HG03432 (cell line): Measurements from ENCODE around the gene TPST2.
"Not testable (repeated sequence)": the region's sequence is repeated elsewhere in the genome, so short reads cannot be mapped to it uniquely, and the experiment has no call there.

Experiments used
- ATAC-seq: cut with Tn5 transposase; IDR thresholded peaks from one replicate; pipeline ENCODE4 v1.9.1; 2021; ENCODE audit warnings: mild to moderate bottlenecking, moderate library complexity; ENCODE audit not compliant: unreplicated experiment

The TPST2 gene

GRCh38 chr22:26589845-26590736 lies at the start of gene TPST2:
Gene TPST2, minus strand, starts transcription at chr22:26590132. Its CDS starts 48,502 bp downstream, at chr22:26541630.
- peak; percentile 73 for ATAC-seq

DNA sequence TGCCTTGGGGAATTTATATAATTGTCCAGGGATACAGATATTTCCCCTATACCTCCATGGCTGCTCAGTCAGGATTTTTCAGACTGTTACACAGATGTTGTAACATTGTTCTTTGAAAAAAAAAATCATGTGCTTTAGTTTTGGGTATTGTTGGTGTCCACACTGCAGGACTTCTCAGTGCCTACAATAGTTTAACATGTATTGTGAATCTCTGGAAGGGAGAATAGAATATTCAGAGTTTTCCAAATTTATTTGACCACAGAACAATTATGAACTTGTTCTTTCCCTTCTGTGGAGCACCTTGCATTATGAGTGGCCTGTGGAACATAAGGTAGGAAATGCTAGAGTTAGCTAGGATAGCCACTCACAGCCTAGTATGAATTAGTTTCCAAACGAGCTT lies 46.4 kb upstream of the TPST2 start:
- no peak for ATAC-seq

DNA sequence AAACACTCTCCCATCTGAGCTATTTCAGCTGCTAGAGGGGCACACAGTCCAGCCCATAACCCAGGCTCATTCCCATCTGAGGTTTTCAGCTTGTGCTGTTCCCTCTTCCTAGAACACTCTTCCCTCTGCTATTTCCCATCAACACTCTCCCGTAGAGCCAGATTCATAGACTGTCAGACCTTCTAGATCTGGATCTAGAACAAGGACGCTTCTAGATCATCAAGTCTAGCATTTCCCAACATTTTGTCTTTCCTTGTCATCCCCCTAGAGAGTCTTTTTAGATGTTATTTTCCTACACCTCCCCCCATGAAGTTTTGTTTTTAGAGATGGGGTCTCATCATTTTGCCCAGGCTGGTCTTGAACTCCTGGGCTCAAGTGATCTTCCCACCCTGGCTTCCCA lies 45.2 kb upstream of the TPST2 start:
- ATAC-seq: no peak

- ATAC-seq: no peak
Measured at GRCh38 chr22:26634189-26634588, 44.3 kb upstream of the TPST2 start.

- no peak for ATAC-seq
Measured at GRCh38 chr22:26632422-26633155, 42.7 kb upstream of the TPST2 start.

DNA sequence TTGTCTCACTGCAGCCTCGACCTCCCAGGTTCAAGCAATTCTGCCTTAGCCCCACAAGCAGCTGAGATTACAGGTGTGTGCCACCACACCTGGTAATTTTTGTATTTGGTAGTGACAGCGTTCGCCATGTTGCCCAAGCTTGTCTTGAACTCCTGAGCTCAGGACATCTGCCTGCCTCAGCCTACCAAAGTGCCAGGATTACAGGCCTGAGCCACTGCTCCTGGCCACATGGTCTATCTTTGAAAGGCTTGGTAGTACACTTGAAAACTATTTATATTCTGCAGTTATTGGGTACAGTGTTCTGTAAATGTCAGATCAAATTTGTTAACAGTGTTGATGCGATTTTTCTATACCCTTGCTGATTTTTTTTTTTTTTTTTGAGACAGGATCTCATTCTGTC lies 41.4 kb upstream of the TPST2 start:
- no peak for ATAC-seq

GRCh38 chr22:26629988-26630761 lies 40.2 kb upstream of the TPST2 start:
- no peak for ATAC-seq

- ATAC-seq: no peak
Measured at GRCh38 chr22:26624803-26625202, 34.9 kb upstream of the TPST2 start.

DNA sequence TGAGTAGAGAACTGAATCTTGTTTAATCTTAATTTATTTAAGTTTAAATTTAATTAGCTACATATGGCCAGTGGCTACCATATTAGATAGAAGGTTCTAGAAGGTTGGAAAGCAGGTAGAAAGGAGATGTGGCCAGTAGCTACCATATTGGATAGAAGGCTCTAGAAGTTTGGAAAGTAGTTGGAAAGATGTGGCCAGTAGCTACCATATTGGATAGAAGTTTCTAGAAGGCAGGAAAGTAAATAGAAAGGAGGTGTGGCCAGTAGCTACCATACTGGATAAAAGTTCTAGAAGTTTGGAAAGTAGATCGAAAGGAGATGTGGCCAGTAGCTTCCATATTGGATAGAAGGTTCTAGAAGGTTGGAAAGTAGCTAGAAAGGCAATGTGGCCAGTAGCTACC lies 34.1 kb upstream of the TPST2 start:
- no peak for ATAC-seq

DNA sequence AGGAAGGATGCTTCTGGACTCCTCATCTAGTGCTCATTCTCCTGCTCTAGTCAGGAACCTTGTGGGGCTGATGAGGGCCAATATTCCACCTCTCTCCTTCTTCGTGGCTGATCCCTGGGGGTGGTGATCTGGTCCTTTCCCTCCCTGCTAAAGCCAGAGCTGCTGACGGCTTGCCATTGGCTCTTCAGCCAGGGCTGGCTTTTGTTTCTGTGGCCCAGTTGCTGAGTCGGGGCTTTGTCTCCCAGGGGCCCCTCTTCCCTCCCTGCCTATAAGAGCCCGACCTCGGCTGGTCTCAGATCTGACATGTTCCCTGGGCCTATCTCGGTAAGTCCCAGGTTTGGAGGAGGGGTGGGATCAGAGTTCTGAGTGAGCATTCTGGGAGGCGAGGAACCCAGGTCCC lies 31.7 kb upstream of the TPST2 start, which contains the start of gene CRYBA4:
TSS of gene CRYBA4 (plus strand) at position 301 of the 400 bp plus-strand sequence. CDS start 634 bp downstream, outside the sequence.
- ATAC-seq: no peak

DNA sequence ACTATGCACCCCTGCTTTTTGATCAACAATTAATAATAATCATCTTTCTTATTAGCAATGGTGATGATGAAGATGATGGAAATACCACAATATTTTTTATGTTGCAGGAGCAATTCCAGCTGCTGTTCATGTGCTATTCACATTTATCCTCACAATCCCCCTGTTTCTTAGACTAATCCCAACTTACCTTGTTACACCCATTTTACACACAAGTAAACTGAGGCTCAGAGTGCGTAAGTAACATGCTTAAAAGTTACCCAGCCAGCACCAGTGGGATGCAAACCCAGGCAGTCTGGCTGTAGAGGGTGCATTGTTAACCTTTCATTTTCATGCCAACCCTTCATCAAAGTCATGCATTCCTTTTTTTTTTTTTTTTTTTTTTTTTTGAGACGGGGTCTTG lies 30.3 kb upstream of the TPST2 start:
- ATAC-seq: no peak

DNA sequence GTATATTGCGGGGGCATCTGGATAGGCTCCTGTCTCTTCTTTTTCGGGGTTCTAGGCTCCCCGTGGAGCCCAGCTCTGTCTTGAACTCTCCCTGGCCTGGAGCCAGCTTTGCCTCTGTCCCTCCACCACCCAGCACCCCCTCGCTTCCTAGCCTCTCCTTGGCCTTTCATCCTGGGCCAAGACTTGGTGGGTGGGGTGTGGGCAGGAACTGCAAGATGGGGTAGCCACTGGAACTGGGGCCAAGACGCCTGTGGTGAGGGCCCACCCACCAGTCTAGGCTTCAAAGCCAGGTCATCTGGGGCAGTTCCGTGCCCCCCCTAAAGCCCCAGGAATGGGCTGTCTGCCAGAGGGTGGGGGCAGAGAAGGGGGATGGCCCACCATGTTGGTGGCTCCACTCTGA lies 29.6 kb upstream of the TPST2 start:
- no peak for ATAC-seq

DNA sequence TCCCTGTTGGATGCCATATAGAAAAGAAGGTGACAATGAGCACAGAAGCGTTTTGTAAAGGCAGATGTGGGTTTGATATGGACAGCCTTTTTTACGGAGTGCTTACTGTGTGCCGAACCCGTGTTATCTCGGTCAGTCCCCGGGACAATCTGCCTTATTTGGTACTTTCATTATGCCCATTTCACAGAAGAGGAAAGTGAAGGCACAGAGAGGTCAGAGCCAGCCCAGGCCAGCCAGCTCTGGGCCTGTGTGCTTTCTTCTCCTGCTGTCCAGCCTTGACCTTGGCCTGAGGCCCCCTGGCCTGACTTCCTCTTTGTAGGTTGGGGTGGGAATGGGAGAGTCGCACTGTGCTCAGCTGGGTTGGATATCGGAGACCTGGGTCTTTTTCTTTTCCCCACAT lies 28.5 kb upstream of the TPST2 start:
- no peak for ATAC-seq

DNA sequence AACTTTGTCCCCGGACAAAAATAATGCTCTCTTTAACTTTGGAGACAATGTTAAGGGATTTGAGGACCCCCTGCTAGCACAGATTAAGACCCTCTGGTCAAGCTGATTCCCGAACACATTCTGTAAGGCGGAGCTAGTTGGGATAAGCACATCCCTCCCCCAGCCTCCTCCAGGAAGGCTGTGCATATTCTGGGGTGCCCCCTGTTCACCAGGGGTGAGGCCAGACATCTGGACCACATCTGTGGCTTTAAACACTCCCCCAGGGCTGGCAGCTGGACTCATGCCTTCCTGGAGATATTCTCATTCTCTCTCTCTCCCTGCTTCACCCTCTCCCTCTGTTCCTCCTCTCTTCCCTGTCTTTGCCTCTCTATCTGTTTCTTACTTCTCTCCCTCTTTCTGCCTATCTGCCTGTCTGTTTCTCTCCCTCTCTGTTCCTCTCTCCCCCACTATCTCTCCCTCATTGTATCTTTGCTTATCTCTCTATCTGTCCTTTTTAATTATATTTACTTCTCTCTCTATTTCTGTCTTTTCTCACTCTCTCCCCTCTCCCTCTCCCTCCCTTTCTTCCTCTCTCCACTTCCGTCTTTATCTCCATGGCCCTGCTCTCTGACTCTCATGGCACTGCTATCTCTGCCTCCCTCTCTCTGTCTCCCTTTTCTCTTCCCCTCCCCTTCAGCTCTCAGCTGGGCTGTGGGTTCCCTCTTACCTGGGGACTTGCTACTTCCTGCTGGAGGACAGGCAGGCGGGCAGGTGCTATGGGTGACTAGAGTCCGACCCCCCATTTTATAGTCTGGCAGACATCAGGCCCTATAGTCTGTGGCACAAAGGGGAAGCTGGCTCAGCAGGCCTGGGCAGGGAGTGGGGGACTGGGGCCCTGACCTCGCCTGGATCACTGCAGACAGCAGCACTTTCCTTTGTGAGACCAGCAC lies 27.6 kb upstream of the TPST2 start, which contains the start of gene CRYBB1:
TSS of gene CRYBB1 (minus strand) at position 757 of the 929 bp plus-strand sequence. CDS start 1,708 bp downstream, outside the sequence.
- no peak for ATAC-seq

GRCh38 chr22:26616650-26617049 lies 26.7 kb upstream of the TPST2 start:
- no peak for ATAC-seq

- no peak for ATAC-seq
Measured at GRCh38 chr22:26615830-26616435, 26.0 kb upstream of the TPST2 start.

DNA sequence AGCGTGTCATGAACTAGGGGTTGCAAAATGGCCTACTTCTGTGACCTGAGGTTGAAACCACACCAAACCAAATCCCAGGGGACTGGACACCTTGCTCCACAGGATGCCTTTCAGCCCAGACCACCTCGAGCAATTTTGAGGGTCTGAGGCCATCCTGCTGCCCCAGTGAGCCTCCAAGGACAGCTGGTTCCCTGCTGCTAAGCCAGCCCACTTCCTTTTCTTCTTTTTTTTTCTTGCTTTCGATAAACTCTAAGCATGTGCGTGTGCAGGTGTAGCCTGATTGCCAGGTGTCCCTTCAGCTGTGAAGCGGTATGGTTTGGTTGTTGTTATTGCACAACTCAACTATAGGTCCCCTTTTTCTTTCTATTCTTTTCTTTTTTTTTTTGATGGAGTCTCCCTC lies 25.2 kb upstream of the TPST2 start:
- peak; percentile 51 for ATAC-seq

DNA sequence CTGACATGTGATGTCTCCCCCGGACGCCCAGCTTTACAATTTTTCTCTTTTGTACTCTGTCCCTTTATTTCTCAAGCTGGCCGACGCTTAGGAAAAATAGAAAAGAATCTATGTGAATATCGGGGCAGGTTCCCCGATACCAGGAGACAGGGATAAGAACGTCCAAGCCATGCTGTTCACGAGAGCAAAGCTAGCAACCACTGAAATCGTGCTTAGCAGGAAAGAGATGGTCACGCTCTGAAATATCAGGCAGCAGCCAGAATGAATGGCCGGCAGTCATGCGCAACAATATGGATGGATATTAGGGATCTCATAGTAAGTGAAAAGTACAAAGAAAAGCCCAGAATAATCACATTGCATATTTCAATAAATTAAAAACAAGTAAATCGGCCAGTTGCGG lies 24.4 kb upstream of the TPST2 start:
- no peak for ATAC-seq

DNA sequence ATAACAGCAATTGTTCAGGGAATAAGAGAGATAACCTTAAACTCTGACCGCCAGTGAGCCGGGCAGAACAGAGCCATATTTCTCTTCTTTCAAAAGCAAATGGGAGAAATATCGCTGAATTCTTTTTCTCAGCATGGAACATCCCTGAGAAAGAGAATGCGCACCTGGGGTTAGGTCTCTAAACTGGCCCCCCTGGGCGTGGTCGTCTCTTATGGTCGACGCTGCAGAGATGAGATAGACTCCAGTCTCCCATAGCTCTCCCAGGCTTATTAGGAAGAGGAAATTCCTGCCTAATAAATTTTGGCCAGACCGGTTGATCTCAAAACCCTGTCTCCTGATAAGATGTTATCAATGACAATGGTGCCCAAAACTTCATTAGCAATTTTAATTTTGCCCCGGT lies 23.8 kb upstream of the TPST2 start:
- ATAC-seq: not testable (repeated sequence)

GRCh38 chr22:26612652-26613051 lies 22.7 kb upstream of the TPST2 start:
- ATAC-seq: no peak
